HepG2 (cell line): Measurements from ENCODE around the gene MAP3K1. TPM values are rescaled to one million over a fixed set of nuclear protein-coding genes. Genes with fewer than 3 reads are reported as not detected.

Experiments
- CEBPG ChIP-seq: IDR thresholded peaks from 2 replicates; pipeline ENCODE4 v1.6.1; 2016
- MTA3 ChIP-seq: sonication (generic); formaldehyde crosslinking; IDR thresholded peaks from 2 replicates; pipeline ENCODE4 v1.4.0; 2020; ENCODE audit warnings: missing genetic modification reagents
- PHF21A ChIP-seq: sonication (generic); formaldehyde crosslinking; IDR thresholded peaks from 2 replicates; pipeline ENCODE4 v1.5.0; 2020; ENCODE audit warnings: mild to moderate bottlenecking, missing genetic modification reagents
- PITX1 ChIP-seq: sonication (generic); formaldehyde crosslinking; IDR thresholded peaks from 2 replicates; pipeline ENCODE4 v1.5.1; 2020; ENCODE audit warnings: mild to moderate bottlenecking, missing genetic modification reagents
- PTBP1 ChIP-seq: fragments of 200-400 bp; formaldehyde crosslinking; IDR thresholded peaks from 2 replicates; pipeline ENCODE4 v1.6.1; 2018; ENCODE audit warnings: low read length, low read depth; ENCODE audit not compliant: poor library complexity, severe bottlenecking
- ZFP41 ChIP-seq: sonication (generic); formaldehyde crosslinking; IDR thresholded peaks from 2 replicates; pipeline ENCODE4 v1.4.0; 2020; ENCODE audit warnings: mild to moderate bottlenecking, missing genetic modification reagents, borderline replicate concordance
- ZIK1 ChIP-seq: sonication (generic); formaldehyde crosslinking; IDR thresholded peaks from 2 replicates; pipeline ENCODE4 v1.5.0; 2020; ENCODE audit warnings: mild to moderate bottlenecking, low read depth, missing genetic modification reagents, borderline replicate concordance
- ZNF12 ChIP-seq: sonication (generic); formaldehyde crosslinking; IDR thresholded peaks from 2 replicates; pipeline ENCODE4 v1.5.0; 2020; ENCODE audit warnings: missing genetic modification reagents
- ZNF773 ChIP-seq: sonication (generic); formaldehyde crosslinking; IDR thresholded peaks from 2 replicates; pipeline ENCODE4 v1.4.0; 2020; ENCODE audit warnings: missing genetic modification reagents, borderline replicate concordance
- polyA plus RNA-seq, 8 experiments: library from polyadenylated mRNA; depleted of rRNA in 3 of 8; stranded (reverse) in 7 of 8; unstranded in 1 of 8; fragments of >200 nt; fragmentation: Illumina TruSeq in 4 of 8; extraction: Trizol in 4 of 8; gene quantifications; 2 replicates each; pipeline versions ENCODE4 v1.2.1 to v1.2.3, GENCODE V29; 2011 to 2016; ENCODE audit warnings: low read depth in 4 of 8, missing spikeins in 1 of 8, mixed read lengths in 1 of 8; ENCODE audit not compliant: insufficient read depth in 1 of 8
- total RNA-seq, 5 experiments: library from RNA; depleted of rRNA; stranded (reverse); fragments of >200 nt; fragmentation: Illumina TruSeq; extraction: Trizol; gene quantifications; 2 replicates each; pipeline ENCODE4 v1.2.3, GENCODE V29; 2016; ENCODE audit warnings: low read depth in 1 of 5
- TF ChIP-seq, protein P1 (sequence below): sonication (generic); formaldehyde crosslinking; IDR thresholded peaks from 2 replicates; pipeline ENCODE4 v1.8.1; 2022; ENCODE audit warnings: low read depth, mild to moderate bottlenecking, missing genetic modification reagents
- TF ChIP-seq, protein P2 (sequence below): sonication (generic); formaldehyde crosslinking; IDR thresholded peaks from 2 replicates; pipeline ENCODE4 v1.8.0; 2022; ENCODE audit warnings: missing genetic modification reagents, mild to moderate bottlenecking, moderate library complexity, borderline replicate concordance
- TF ChIP-seq, protein P3 (sequence below): sonication (generic); formaldehyde crosslinking; IDR thresholded peaks from 2 replicates; pipeline ENCODE4 v1.5.1; 2020; ENCODE audit warnings: missing genetic modification reagents, mild to moderate bottlenecking, borderline replicate concordance
- TF ChIP-seq, protein P4 (sequence below): sonication (generic); formaldehyde crosslinking; IDR thresholded peaks from 2 replicates; pipeline ENCODE4 v1.5.0; 2020; ENCODE audit warnings: mild to moderate bottlenecking, missing genetic modification reagents
- TF ChIP-seq, protein P5 (sequence below): sonication (generic); formaldehyde crosslinking; IDR thresholded peaks from 2 replicates; pipeline ENCODE4 v1.4.0; 2020; ENCODE audit warnings: mild to moderate bottlenecking, missing genetic modification reagents
- TF ChIP-seq, protein P6 (sequence below), 2 experiments: IDR thresholded peaks; 2 replicates each; pipeline ENCODE4 v1.6.1; 2011 to 2012; ENCODE audit warnings: low read length in 2 of 2, borderline replicate concordance in 1 of 2, low read depth in 1 of 2, mild to moderate bottlenecking in 1 of 2, moderate library complexity in 1 of 2

The MAP3K1 gene
- total and polyA plus RNA-seq, 2 of the 13 experiments (the other 11 are each of a cell fraction or from before 2014, with no cell fraction given) = 16.4 to 30.3 TPM

DNA sequence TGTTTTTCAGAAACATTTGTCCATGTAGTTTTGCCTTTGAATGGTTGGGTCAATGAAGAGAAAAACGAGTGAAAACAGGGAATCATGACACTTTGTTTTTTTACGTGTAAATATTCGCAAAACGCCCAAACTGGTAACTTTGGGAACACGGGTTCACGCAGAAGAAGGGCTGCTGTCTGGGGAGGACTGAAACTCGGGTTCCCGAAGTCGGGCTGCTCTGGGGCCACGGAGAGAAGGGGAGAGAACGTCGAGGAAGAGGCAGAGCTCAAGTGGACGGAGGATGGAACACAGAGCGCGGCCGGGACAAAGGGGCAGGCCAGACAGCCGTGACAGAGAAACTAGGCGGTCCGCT is 93.6 kb downstream of the MAP3K1 start (continued):
- no peak for TF ChIP-seq ZIK1 (CRISPR knock-in tag)
- TF ChIP-seq, protein P1, sequence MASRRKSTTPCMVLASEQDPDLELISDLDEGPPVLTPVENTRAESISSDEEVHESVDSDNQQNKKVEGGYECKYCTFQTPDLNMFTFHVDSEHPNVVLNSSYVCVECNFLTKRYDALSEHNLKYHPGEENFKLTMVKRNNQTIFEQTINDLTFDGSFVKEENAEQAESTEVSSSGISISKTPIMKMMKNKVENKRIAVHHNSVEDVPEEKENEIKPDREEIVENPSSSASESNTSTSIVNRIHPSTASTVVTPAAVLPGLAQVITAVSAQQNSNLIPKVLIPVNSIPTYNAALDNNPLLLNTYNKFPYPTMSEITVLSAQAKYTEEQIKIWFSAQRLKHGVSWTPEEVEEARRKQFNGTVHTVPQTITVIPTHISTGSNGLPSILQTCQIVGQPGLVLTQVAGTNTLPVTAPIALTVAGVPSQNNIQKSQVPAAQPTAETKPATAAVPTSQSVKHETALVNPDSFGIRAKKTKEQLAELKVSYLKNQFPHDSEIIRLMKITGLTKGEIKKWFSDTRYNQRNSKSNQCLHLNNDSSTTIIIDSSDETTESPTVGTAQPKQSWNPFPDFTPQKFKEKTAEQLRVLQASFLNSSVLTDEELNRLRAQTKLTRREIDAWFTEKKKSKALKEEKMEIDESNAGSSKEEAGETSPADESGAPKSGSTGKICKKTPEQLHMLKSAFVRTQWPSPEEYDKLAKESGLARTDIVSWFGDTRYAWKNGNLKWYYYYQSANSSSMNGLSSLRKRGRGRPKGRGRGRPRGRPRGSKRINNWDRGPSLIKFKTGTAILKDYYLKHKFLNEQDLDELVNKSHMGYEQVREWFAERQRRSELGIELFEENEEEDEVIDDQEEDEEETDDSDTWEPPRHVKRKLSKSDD (CRISPR knock-in tag) = no peak
- TF ChIP-seq ZFP41 (CRISPR knock-in tag) = 0 out of 2 replicates have a peak, but pooled peaks have one; percentile 63
- TF ChIP-seq ZNF12 = no peak
- TF ChIP-seq, protein P2, sequence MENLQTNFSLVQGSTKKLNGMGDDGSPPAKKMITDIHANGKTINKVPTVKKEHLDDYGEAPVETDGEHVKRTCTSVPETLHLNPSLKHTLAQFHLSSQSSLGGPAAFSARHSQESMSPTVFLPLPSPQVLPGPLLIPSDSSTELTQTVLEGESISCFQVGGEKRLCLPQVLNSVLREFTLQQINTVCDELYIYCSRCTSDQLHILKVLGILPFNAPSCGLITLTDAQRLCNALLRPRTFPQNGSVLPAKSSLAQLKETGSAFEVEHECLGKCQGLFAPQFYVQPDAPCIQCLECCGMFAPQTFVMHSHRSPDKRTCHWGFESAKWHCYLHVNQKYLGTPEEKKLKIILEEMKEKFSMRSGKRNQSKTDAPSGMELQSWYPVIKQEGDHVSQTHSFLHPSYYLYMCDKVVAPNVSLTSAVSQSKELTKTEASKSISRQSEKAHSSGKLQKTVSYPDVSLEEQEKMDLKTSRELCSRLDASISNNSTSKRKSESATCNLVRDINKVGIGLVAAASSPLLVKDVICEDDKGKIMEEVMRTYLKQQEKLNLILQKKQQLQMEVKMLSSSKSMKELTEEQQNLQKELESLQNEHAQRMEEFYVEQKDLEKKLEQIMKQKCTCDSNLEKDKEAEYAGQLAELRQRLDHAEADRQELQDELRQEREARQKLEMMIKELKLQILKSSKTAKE = no peak
- no peak for TF ChIP-seq MTA3 (CRISPR knock-in tag)
- TF ChIP-seq PTBP1 = no peak
- TF ChIP-seq, protein P3, sequence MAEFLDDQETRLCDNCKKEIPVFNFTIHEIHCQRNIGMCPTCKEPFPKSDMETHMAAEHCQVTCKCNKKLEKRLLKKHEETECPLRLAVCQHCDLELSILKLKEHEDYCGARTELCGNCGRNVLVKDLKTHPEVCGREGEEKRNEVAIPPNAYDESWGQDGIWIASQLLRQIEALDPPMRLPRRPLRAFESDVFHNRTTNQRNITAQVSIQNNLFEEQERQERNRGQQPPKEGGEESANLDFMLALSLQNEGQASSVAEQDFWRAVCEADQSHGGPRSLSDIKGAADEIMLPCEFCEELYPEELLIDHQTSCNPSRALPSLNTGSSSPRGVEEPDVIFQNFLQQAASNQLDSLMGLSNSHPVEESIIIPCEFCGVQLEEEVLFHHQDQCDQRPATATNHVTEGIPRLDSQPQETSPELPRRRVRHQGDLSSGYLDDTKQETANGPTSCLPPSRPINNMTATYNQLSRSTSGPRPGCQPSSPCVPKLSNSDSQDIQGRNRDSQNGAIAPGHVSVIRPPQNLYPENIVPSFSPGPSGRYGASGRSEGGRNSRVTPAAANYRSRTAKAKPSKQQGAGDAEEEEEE = no peak
- TF ChIP-seq, protein P4, sequence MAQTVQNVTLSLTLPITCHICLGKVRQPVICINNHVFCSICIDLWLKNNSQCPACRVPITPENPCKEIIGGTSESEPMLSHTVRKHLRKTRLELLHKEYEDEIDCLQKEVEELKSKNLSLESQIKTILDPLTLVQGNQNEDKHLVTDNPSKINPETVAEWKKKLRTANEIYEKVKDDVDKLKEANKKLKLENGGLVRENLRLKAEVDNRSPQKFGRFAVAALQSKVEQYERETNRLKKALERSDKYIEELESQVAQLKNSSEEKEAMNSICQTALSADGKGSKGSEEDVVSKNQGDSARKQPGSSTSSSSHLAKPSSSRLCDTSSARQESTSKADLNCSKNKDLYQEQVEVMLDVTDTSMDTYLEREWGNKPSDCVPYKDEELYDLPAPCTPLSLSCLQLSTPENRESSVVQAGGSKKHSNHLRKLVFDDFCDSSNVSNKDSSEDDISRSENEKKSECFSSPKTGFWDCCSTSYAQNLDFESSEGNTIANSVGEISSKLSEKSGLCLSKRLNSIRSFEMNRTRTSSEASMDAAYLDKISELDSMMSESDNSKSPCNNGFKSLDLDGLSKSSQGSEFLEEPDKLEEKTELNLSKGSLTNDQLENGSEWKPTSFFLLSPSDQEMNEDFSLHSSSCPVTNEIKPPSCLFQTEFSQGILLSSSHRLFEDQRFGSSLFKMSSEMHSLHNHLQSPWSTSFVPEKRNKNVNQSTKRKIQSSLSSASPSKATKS (CRISPR knock-in tag) = no peak
- TF ChIP-seq, protein P5, sequence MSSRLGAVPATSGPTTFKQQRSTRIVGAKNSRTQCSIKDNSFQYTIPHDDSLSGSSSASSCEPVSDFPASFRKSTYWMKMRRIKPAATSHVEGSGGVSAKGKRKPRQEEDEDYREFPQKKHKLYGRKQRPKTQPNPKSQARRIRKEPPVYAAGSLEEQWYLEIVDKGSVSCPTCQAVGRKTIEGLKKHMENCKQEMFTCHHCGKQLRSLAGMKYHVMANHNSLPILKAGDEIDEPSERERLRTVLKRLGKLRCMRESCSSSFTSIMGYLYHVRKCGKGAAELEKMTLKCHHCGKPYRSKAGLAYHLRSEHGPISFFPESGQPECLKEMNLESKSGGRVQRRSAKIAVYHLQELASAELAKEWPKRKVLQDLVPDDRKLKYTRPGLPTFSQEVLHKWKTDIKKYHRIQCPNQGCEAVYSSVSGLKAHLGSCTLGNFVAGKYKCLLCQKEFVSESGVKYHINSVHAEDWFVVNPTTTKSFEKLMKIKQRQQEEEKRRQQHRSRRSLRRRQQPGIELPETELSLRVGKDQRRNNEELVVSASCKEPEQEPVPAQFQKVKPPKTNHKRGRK = peak; percentile 67; the same call in 1 of the 2 replicates
- TF ChIP-seq, protein P6, sequence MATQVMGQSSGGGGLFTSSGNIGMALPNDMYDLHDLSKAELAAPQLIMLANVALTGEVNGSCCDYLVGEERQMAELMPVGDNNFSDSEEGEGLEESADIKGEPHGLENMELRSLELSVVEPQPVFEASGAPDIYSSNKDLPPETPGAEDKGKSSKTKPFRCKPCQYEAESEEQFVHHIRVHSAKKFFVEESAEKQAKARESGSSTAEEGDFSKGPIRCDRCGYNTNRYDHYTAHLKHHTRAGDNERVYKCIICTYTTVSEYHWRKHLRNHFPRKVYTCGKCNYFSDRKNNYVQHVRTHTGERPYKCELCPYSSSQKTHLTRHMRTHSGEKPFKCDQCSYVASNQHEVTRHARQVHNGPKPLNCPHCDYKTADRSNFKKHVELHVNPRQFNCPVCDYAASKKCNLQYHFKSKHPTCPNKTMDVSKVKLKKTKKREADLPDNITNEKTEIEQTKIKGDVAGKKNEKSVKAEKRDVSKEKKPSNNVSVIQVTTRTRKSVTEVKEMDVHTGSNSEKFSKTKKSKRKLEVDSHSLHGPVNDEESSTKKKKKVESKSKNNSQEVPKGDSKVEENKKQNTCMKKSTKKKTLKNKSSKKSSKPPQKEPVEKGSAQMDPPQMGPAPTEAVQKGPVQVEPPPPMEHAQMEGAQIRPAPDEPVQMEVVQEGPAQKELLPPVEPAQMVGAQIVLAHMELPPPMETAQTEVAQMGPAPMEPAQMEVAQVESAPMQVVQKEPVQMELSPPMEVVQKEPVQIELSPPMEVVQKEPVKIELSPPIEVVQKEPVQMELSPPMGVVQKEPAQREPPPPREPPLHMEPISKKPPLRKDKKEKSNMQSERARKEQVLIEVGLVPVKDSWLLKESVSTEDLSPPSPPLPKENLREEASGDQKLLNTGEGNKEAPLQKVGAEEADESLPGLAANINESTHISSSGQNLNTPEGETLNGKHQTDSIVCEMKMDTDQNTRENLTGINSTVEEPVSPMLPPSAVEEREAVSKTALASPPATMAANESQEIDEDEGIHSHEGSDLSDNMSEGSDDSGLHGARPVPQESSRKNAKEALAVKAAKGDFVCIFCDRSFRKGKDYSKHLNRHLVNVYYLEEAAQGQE (IDR thresholded peaks at IDR 0.05; ENCODE audit: borderline replicate concordance in 1 of 2, low read depth in 1 of 2, low read length in 2 of 2) = no peak
- TF ChIP-seq PITX1 (CRISPR knock-in tag) = peak; percentile 24; the same call in 1 of the 2 replicates
- no peak for TF ChIP-seq ZNF773 (CRISPR knock-in tag)
- no peak for TF ChIP-seq CEBPG (CRISPR knock-in tag)
- no peak for TF ChIP-seq PHF21A (CRISPR knock-in tag)
